GM12878 (cell line): ENCODE measurements around the gene SLFN14. TPM values are rescaled to one million over a fixed set of nuclear protein-coding genes. Genes with fewer than 3 reads are reported as not detected.

Experiments used
- ATAC-seq: fragments of 200-7000 bp; cut with Tn5 transposase; 3 replicates; pipeline ENCODE4 v1.9.1; 2020; ENCODE audit warnings: mild to moderate bottlenecking, moderate library complexity
- BruUV-seq: library from RNA; stranded (reverse); fragments of 400-500 nt; replicated peaks from 2 replicates; lab custom pipeline; 2021; lab: Mats Ljungman, UMichigan
- CTCF ChIA-PET: fragments of 300-600 bp; sonication (Branson Sonifier 250); formaldehyde crosslinking; extraction: SDS; loops from one replicate; lab custom pipeline; 2021; ENCODE audit warnings: inconsistent platforms; lab: Yijun Ruan, JAX
- POLR2A ChIA-PET: fragments of 350-600 bp; formaldehyde crosslinking; extraction: SDS; loops from one replicate; lab custom pipeline; 2021; ENCODE audit warnings: inconsistent platforms; lab: Charles Lee
- RAD21 ChIA-PET: fragments of 300-600 bp; sonication (Branson Sonifier 250); formaldehyde crosslinking; loops from one replicate; lab custom pipeline; 2023; ENCODE audit warnings: antibody characterized with exemption; ENCODE audit not compliant: unreplicated experiment; lab: Charles Lee
- SMC1A ChIA-PET: fragments of 300-600 bp; sonication (Branson Sonifier 250); formaldehyde crosslinking; loops from one replicate; lab custom pipeline; 2023; ENCODE audit not compliant: unreplicated experiment, uncharacterized antibody; lab: Charles Lee
- DNase-seq: peaks from one replicate; pipeline ENCODE4 v3.0.0-alpha.2; 2011; ENCODE audit warnings: low read depth, low spot score
- FAIRE-seq: peaks from 3 replicates; lab custom pipeline; 2011; peaks lifted over from hg19 to GRCh38; lab: Jason Lieb, UNC
- H2AFZ ChIP-seq: 2 replicates; pipeline ENCODE4 v1.6.0; 2011; ENCODE audit warnings: low read depth, low read length, control low read depth; ENCODE audit not compliant: control insufficient read depth
- H3K27ac ChIP-seq: 2 replicates; pipeline ENCODE4 v1.5.1; 2011; ENCODE audit warnings: control low read depth; ENCODE audit not compliant: control insufficient read depth, insufficient read depth
- H3K27me3 ChIP-seq, 2 experiments: replicated peaks in 1 of 2; 2 replicates each; pipeline versions ENCODE4 v1.6.0 to v1.6.1; 2011; ENCODE audit warnings: low read length in 1 of 2; ENCODE audit not compliant: control insufficient read depth in 2 of 2, insufficient read depth in 2 of 2
- H3K36me3 ChIP-seq, 2 experiments: 2 replicates each; pipeline ENCODE4 v1.5.1; 2011; ENCODE audit warnings: low read length in 1 of 2; ENCODE audit not compliant: control insufficient read depth in 2 of 2, insufficient read depth in 2 of 2
- H3K4me1 ChIP-seq: 2 replicates; pipeline ENCODE4 v1.6.1; 2011; ENCODE audit warnings: mild to moderate bottlenecking, low read length, moderate library complexity, mixed read lengths; ENCODE audit not compliant: control insufficient read depth, insufficient read depth
- H3K4me2 ChIP-seq: 2 replicates; pipeline ENCODE4 v1.6.0; 2011; ENCODE audit warnings: control low read depth; ENCODE audit not compliant: control insufficient read depth, insufficient read depth
- H3K4me3 ChIP-seq: fragments of 200-600 bp; sonication (generic); 2 replicates; pipeline ENCODE4 v1.5.1; 2016
- H3K79me2 ChIP-seq: 2 replicates; pipeline ENCODE4 v1.6.0; 2011; ENCODE audit warnings: low read length; ENCODE audit not compliant: control insufficient read depth, insufficient read depth
- H3K9ac ChIP-seq: 2 replicates; pipeline ENCODE4 v1.8.0; 2011; ENCODE audit warnings: low read length, control low read depth, mixed read lengths; ENCODE audit not compliant: control insufficient read depth, insufficient read depth
- H3K9me3 ChIP-seq: replicated peaks from 3 replicates; pipeline ENCODE4 v1.5.1; 2011; ENCODE audit warnings: mild to moderate bottlenecking, low read length; ENCODE audit not compliant: control insufficient read depth, insufficient read depth
- H4K20me1 ChIP-seq: 2 replicates; pipeline ENCODE4 v1.6.0; 2011; ENCODE audit not compliant: control insufficient read depth, insufficient read depth
- CBX3 ChIP-seq: fragments of 200-600 bp; sonication (generic); IDR thresholded peaks from 2 replicates; pipeline ENCODE4 v1.6.1; 2016; ENCODE audit warnings: low read depth, borderline replicate concordance
- CREB1 ChIP-seq: IDR thresholded peaks from 2 replicates; pipeline ENCODE4 v1.6.1; 2012; ENCODE audit warnings: low read depth, mild to moderate bottlenecking, inconsistent platforms
- FOS ChIP-seq: IDR thresholded peaks from 3 replicates; pipeline ENCODE4 v1.6.1; 2011; ENCODE audit warnings: borderline replicate concordance; ENCODE audit not compliant: insufficient read length; ENCODE audit errors: extremely low read depth
- HDAC6 ChIP-seq: fragments of 200-600 bp; sonication (generic); IDR thresholded peaks from one replicate; pipeline ENCODE4 v1.8.0; 2017; ENCODE audit warnings: antibody characterized with exemption; ENCODE audit not compliant: unreplicated experiment
- IRF4 ChIP-seq: IDR thresholded peaks from 2 replicates; pipeline ENCODE4 v1.6.1; 2011; ENCODE audit warnings: low read depth, low read length
- JUND ChIP-seq: IDR thresholded peaks from 2 replicates; pipeline ENCODE4 v1.6.1; 2012; ENCODE audit warnings: low read depth, mild to moderate bottlenecking, low read length, improper control_type of control experiment, moderate library complexity
- KDM1A ChIP-seq: fragments of 200-600 bp; sonication (generic); IDR thresholded peaks from 2 replicates; pipeline ENCODE4 v1.6.1; 2016; ENCODE audit warnings: borderline replicate concordance
- MTA3 ChIP-seq: IDR thresholded peaks from 2 replicates; pipeline ENCODE4 v1.6.1; 2012; ENCODE audit warnings: low read length, inconsistent platforms, borderline replicate concordance
- NBN ChIP-seq: fragments of 450-650 bp; IDR thresholded peaks from 2 replicates; pipeline ENCODE4 v1.6.1; 2016
- RAD51 ChIP-seq: fragments of 450-650 bp; IDR thresholded peaks from 2 replicates; pipeline ENCODE4 v1.6.1; 2016; ENCODE audit warnings: moderate library complexity, mild to moderate bottlenecking, inconsistent platforms
- SREBF1 ChIP-seq: IDR thresholded peaks from 2 replicates; pipeline ENCODE4 v1.6.1; 2012; ENCODE audit warnings: mild to moderate bottlenecking, low read length
- SUPT20H ChIP-seq: IDR thresholded peaks from 2 replicates; pipeline ENCODE4 v1.6.1; 2011; ENCODE audit warnings: low read depth, mild to moderate bottlenecking, low read length, moderate library complexity, borderline replicate concordance; ENCODE audit not compliant: control insufficient read depth
- in situ Hi-C: fragments of 300-500 bp; cut with MboI; formaldehyde crosslinking; loops from 9 replicates; pipeline ENCODE4 v1.14.3; 2018; ENCODE audit warnings: mixed read lengths
- intact Hi-C: fragments of 100-400 bp; cut with micrococcal nuclease; formaldehyde crosslinking; loops from one replicate; pipeline ENCODE4 v1.14.2; 2022; ENCODE audit not compliant: unreplicated experiment
- polyA plus RNA-seq, 11 experiments: library from polyadenylated mRNA; depleted of rRNA in 4 of 11; unstranded in 6 of 11; stranded (reverse) in 5 of 11; fragments of >200 nt; fragmentation: Nextera tagmentation in 4 of 11; fragmentation: Illumina TruSeq in 1 of 11; extraction: Ambion mirVana in 4 of 11; extraction: Trizol in 1 of 11; gene quantifications; 1 replicate in 1 of 11; 2 replicates in 10 of 11; pipeline versions ENCODE4 v1.2.1 to v1.2.3, GENCODE V29; 2011 to 2016; ENCODE audit warnings: inconsistent platforms in 2 of 11, missing spikeins in 2 of 11, low read depth in 1 of 11
- total RNA-seq, 4 experiments: library from RNA; depleted of rRNA in 3 of 4; stranded (reverse); fragments of >200 nt in 3 of 4; fragmentation: Illumina TruSeq in 1 of 4; extraction: Trizol in 1 of 4; gene quantifications; 2 replicates each; pipeline versions ENCODE4 v1.2.1 to v1.2.3, GENCODE V29; 2013 to 2021
- TF ChIP-seq, protein P1 (sequence below): fragments of 450-650 bp; IDR thresholded peaks from 2 replicates; pipeline ENCODE4 v1.6.1; 2017; ENCODE audit warnings: antibody characterized with exemption, mild to moderate bottlenecking, moderate library complexity
- TF ChIP-seq, protein P2 (sequence below): fragments of 450-650 bp; IDR thresholded peaks from 2 replicates; pipeline ENCODE4 v1.6.1; 2016; ENCODE audit warnings: mild to moderate bottlenecking
- TF ChIP-seq, protein P3 (sequence below): fragments of 450-650 bp; IDR thresholded peaks from 2 replicates; pipeline ENCODE4 v1.6.1; 2018; ENCODE audit warnings: mild to moderate bottlenecking, low read depth, moderate library complexity; ENCODE audit not compliant: partially characterized antibody

The SLFN14 gene
- total and polyA plus RNA-seq, 10 of the 15 experiments (the other 5 are each of a cell fraction or from before 2014, with no cell fraction given): 0.06 to 0.11 (median 0.06) TPM; not detected in 7

DNA sequence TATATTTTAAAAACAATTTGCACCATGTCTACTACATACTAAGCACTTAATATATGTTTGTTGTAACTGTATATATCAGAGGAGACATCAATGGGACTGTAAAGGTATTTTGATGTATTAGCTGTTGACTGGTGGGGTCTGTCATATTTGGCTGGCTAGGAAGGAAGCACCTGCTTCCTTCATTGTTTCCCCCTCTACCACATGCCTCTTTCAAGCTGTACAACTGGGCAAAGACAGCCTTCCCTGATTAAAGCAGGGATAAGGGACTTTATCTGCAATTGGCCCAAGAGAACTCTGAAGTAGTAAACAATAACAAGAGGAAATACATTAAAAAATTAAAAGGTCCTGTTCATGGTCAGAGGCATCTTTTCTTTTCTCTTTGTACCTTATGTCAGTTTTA is 17.6 kb downstream of the SLFN14 start:
- CTCF ChIA-PET: interaction anchor here (0.9 to 16.4 kb wide), 4 partner anchors 10 to 230 kb away, joined by 4 to 321 read pairs (median 9); no protein-coding TSS in a partner anchor
- intact Hi-C loops (no loop called here), in situ Hi-C loops (no loop called here)
- Histone ChIP-seq H3K4me3 (no peak overlapping the region), H3K27ac (no peak overlapping the region), H3K4me2 (no peak overlapping the region; the same call in 1 of the 2 replicates), H3K4me1 (peaks cover 19% of the 10 kb centered on the region), H3K79me2 (peaks cover 22% of the 10 kb centered on the region), H3K36me3 (no peaks in the 10 kb centered on the region), H2AFZ (no peak overlapping the region)
- no peak for FAIRE-seq
- RAD21 ChIA-PET: interaction anchor here (1.0 to 2.3 kb wide), 2 partner anchors 9 to 34 kb away, joined by 4 to 10 read pairs; no protein-coding TSS in a partner anchor
- POLR2A ChIA-PET: interaction anchor here (1.0 to 1.2 kb wide), 2 partner anchors 19 to 24 kb away, joined by 3 to 5 read pairs; no protein-coding TSS in a partner anchor
- no peak for TF ChIP-seq FOS
- no peak for TF ChIP-seq NBN
- no peak for TF ChIP-seq CBX3
- TF ChIP-seq SUPT20H: no peak
- TF ChIP-seq, protein P1, sequence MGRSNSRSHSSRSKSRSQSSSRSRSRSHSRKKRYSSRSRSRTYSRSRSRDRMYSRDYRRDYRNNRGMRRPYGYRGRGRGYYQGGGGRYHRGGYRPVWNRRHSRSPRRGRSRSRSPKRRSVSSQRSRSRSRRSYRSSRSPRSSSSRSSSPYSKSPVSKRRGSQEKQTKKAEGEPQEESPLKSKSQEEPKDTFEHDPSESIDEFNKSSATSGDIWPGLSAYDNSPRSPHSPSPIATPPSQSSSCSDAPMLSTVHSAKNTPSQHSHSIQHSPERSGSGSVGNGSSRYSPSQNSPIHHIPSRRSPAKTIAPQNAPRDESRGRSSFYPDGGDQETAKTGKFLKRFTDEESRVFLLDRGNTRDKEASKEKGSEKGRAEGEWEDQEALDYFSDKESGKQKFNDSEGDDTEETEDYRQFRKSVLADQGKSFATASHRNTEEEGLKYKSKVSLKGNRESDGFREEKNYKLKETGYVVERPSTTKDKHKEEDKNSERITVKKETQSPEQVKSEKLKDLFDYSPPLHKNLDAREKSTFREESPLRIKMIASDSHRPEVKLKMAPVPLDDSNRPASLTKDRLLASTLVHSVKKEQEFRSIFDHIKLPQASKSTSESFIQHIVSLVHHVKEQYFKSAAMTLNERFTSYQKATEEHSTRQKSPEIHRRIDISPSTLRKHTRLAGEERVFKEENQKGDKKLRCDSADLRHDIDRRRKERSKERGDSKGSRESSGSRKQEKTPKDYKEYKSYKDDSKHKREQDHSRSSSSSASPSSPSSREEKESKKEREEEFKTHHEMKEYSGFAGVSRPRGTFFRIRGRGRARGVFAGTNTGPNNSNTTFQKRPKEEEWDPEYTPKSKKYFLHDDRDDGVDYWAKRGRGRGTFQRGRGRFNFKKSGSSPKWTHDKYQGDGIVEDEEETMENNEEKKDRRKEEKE: no peak
- TF ChIP-seq SREBF1: no peak
- TF ChIP-seq, protein P2, sequence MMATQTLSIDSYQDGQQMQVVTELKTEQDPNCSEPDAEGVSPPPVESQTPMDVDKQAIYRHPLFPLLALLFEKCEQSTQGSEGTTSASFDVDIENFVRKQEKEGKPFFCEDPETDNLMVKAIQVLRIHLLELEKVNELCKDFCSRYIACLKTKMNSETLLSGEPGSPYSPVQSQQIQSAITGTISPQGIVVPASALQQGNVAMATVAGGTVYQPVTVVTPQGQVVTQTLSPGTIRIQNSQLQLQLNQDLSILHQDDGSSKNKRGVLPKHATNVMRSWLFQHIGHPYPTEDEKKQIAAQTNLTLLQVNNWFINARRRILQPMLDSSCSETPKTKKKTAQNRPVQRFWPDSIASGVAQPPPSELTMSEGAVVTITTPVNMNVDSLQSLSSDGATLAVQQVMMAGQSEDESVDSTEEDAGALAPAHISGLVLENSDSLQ: no peak
- TF ChIP-seq RAD51: no peak
- no peak for TF ChIP-seq CREB1
- TF ChIP-seq, protein P3, sequence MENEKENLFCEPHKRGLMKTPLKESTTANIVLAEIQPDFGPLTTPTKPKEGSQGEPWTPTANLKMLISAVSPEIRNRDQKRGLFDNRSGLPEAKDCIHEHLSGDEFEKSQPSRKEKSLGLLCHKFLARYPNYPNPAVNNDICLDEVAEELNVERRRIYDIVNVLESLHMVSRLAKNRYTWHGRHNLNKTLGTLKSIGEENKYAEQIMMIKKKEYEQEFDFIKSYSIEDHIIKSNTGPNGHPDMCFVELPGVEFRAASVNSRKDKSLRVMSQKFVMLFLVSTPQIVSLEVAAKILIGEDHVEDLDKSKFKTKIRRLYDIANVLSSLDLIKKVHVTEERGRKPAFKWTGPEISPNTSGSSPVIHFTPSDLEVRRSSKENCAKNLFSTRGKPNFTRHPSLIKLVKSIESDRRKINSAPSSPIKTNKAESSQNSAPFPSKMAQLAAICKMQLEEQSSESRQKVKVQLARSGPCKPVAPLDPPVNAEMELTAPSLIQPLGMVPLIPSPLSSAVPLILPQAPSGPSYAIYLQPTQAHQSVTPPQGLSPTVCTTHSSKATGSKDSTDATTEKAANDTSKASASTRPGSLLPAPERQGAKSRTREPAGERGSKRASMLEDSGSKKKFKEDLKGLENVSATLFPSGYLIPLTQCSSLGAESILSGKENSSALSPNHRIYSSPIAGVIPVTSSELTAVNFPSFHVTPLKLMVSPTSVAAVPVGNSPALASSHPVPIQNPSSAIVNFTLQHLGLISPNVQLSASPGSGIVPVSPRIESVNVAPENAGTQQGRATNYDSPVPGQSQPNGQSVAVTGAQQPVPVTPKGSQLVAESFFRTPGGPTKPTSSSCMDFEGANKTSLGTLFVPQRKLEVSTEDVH: no peak
- TF ChIP-seq KDM1A: no peak
- no peak for TF ChIP-seq MTA3
- TF ChIP-seq HDAC6: no peak
- TF ChIP-seq IRF4: no peak
- no peak for TF ChIP-seq JUND
- TF ChIP-seq, all 136 proteins: peak for 0
- SMC1A ChIA-PET: interaction anchor here (0.6 to 12.6 kb wide), 6 partner anchors 8 to 255 kb away, joined by 3 to 251 read pairs (median 3); no protein-coding TSS in a partner anchor
- Histone ChIP-seq H3K9me3 (no peaks in the 10 kb centered on the region), H3K9ac (no peak overlapping the region), H3K27me3 (no peaks in the 10 kb centered on the region), H4K20me1 (no peaks in the 10 kb centered on the region)
- DNase-seq (no peak), ATAC-seq (no peak)
- no TSS peak for BruUV-seq
